Glutamatergic neuron (in vitro differentiated cells): ENCODE results near the gene SLX4IP. TPM values are rescaled to one million over a fixed set of nuclear protein-coding genes. Genes with fewer than 3 reads are reported as not detected.
A peak's percentile ranks its signal among the peaks of the same experiment; 100 is the strongest.

ENCODE experiments used
- DNase-seq: peaks from one replicate; pipeline ENCODE4 v3.0.0; 2022
- H3K27ac Mint-ChIP-seq: one replicate; pipeline ENCODE4 v1.8.0; 2020; ENCODE audit warnings: mild to moderate bottlenecking, mixed read lengths, inconsistent platforms; ENCODE audit not compliant: unreplicated experiment
- H3K27me3 Mint-ChIP-seq: one replicate; pipeline ENCODE4 v1.8.0; 2020; ENCODE audit warnings: mild to moderate bottlenecking, moderate library complexity, mixed read lengths, inconsistent platforms; ENCODE audit not compliant: unreplicated experiment
- H3K36me3 Mint-ChIP-seq: one replicate; pipeline ENCODE4 v1.8.0; 2020; ENCODE audit warnings: mild to moderate bottlenecking, mixed read lengths, inconsistent platforms; ENCODE audit not compliant: unreplicated experiment
- H3K4me1 Mint-ChIP-seq: one replicate; pipeline ENCODE4 v1.8.0; 2020; ENCODE audit warnings: mild to moderate bottlenecking, low read depth, mixed read lengths, inconsistent platforms; ENCODE audit not compliant: unreplicated experiment
- H3K4me3 Mint-ChIP-seq: one replicate; pipeline ENCODE4 v1.8.0; 2020; ENCODE audit warnings: mild to moderate bottlenecking, mixed read lengths, inconsistent platforms; ENCODE audit not compliant: unreplicated experiment
- H3K9me3 Mint-ChIP-seq: one replicate; pipeline ENCODE4 v1.8.0; 2020; ENCODE audit warnings: mild to moderate bottlenecking, moderate library complexity, mixed read lengths, inconsistent platforms; ENCODE audit not compliant: unreplicated experiment
- CTCF ChIP-seq: fragments of 200-600 bp; sonication (generic); IDR thresholded peaks from one replicate; pipeline ENCODE4 v1.5.0; 2021; ENCODE audit not compliant: partially characterized antibody, unreplicated experiment
- total RNA-seq: library from RNA; stranded (reverse); fragmentation: NEBNext Ultra II Directional; extraction: Animal tissue kit (Norgen Biotek cat#: 25700); gene quantifications from one replicate; pipeline ENCODE4 v1.2.1, GENCODE V29; 2021; ENCODE audit not compliant: unreplicated experiment

SLX4IP gene
- total RNA-seq, 1 donor from 2014 or later = 7.9 TPM

DNA sequence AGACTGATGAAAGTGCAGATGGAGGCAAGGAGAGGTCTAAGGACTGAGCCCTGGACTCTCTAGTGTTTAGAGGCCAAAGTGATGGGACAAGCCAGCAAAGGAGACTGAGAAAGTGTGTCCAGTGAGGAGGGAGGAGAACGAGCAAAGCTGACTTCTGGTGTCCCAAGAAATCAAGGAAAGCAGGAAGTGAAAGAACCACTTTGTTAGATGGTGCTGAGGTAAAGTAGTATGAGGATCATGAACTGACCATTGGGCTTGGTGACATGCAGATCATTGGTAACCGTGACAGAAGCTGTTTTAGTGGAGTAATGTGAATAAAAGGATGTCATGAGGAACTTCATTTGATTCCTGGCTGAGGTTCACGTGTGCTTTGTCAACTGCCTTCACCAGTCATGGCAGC lies 108.4 kb downstream of the SLX4IP start:
- H3K36me3 Mint-ChIP-seq = no peaks in the 10 kb centered on the region
- no peak for DNase-seq
- H3K4me1 Mint-ChIP-seq = peaks cover 19% of the 10 kb centered on the region
- no peaks in the 10 kb centered on the region for H3K9me3 Mint-ChIP-seq
- no peak overlapping the region for H3K4me3 Mint-ChIP-seq
- no peak for TF ChIP-seq CTCF
- H3K27me3 Mint-ChIP-seq = peaks cover 5% of the 10 kb centered on the region
- no peak overlapping the region for H3K27ac Mint-ChIP-seq

GRCh38 chr20:10547276-10548114 lies 112.4 kb downstream of the SLX4IP start:
- Mint-ChIP-seq H3K27ac (no peak overlapping the region), H3K9me3 (peaks cover 2% of the 10 kb centered on the region), H3K27me3 (peaks cover 4% of the 10 kb centered on the region), H3K4me3 (no peak overlapping the region), H3K36me3 (no peaks in the 10 kb centered on the region), H3K4me1 (peaks cover 19% of the 10 kb centered on the region)
- no peak for TF ChIP-seq CTCF
- DNase-seq = no peak

GRCh38 chr20:10549511-10549910 lies 114.4 kb downstream of the SLX4IP start:
- Mint-ChIP-seq H3K27me3 (peaks cover 4% of the 10 kb centered on the region), H3K9me3 (peaks cover 2% of the 10 kb centered on the region)
- DNase-seq = no peak

GRCh38 chr20:10550204-10551118 lies 115.4 kb downstream of the SLX4IP start:
- Mint-ChIP-seq H3K4me1 (peaks cover 21% of the 10 kb centered on the region), H3K27me3 (peaks cover 4% of the 10 kb centered on the region), H3K27ac (no peak overlapping the region), H3K36me3 (no peaks in the 10 kb centered on the region), H3K4me3 (peak overlapping the region; percentile 25), H3K9me3 (peaks cover 2% of the 10 kb centered on the region)
- no peak for DNase-seq
- no peak for TF ChIP-seq CTCF

More at GRCh38 chr20:10549511-10549910, 114.4 kb downstream of the SLX4IP start:
- Mint-ChIP-seq H3K4me1 (peaks cover 19% of the 10 kb centered on the region), H3K4me3 (no peak overlapping the region), H3K36me3 (no peaks in the 10 kb centered on the region), H3K27ac (no peak overlapping the region)
- no peak for TF ChIP-seq CTCF
